ENCODE measurements around the gene LRMDA.

LRMDA gene

GRCh38 chr10:75723319-75723980, 292.0 kb downstream of the LRMDA start:
- no peak for DNase-seq
- peaks cover 3% of the 10 kb centered on the region for H3K27me3 Mint-ChIP-seq (ENCODE audit: low read depth, poor library complexity)
- no peak overlapping the region for H3K27ac Mint-ChIP-seq
- no peaks in the 10 kb centered on the region for H3K9me3 Mint-ChIP-seq
- H3K36me3 Mint-ChIP-seq (ENCODE audit: low read depth) = no peaks in the 10 kb centered on the region
- TF ChIP-seq CTCF (IDR thresholded peaks at IDR 0.05) = no peak
- peaks cover 24% of the 10 kb centered on the region for H3K4me1 Mint-ChIP-seq
- no peak overlapping the region for H3K4me3 Mint-ChIP-seq

GRCh38 chr10:75724047-75724446, 292.6 kb downstream of the LRMDA start:
- no peak for TF ChIP-seq CTCF (IDR thresholded peaks at IDR 0.05)
- no peak overlapping the region for H3K4me3 Mint-ChIP-seq
- H3K4me1 Mint-ChIP-seq = peaks cover 24% of the 10 kb centered on the region
- H3K36me3 Mint-ChIP-seq (ENCODE audit: low read depth) = no peaks in the 10 kb centered on the region
- H3K9me3 Mint-ChIP-seq = no peaks in the 10 kb centered on the region
- H3K27me3 Mint-ChIP-seq (ENCODE audit: low read depth, poor library complexity) = peaks cover 7% of the 10 kb centered on the region
- no peak for DNase-seq
- no peak overlapping the region for H3K27ac Mint-ChIP-seq

- Mint-ChIP-seq H3K9me3 (no peaks in the 10 kb centered on the region), H3K4me1 (peaks cover 33% of the 10 kb centered on the region), H3K36me3 (ENCODE audit: low read depth) (no peaks in the 10 kb centered on the region), H3K27ac (no peak overlapping the region), H3K4me3 (no peak overlapping the region), H3K27me3 (ENCODE audit: low read depth, poor library complexity) (peaks cover 7% of the 10 kb centered on the region)
- no peak for DNase-seq
- no peak for TF ChIP-seq CTCF (IDR thresholded peaks at IDR 0.05)
Observed at GRCh38 chr10:75726522-75727483, 295.4 kb downstream of the LRMDA start.

GRCh38 chr10:75730847-75731246, 299.4 kb downstream of the LRMDA start:
- Mint-ChIP-seq H3K27me3 (ENCODE audit: low read depth, poor library complexity) (peaks cover 10% of the 10 kb centered on the region), H3K36me3 (ENCODE audit: low read depth) (no peaks in the 10 kb centered on the region), H3K4me1 (peaks cover 29% of the 10 kb centered on the region), H3K4me3 (no peak overlapping the region), H3K9me3 (no peaks in the 10 kb centered on the region), H3K27ac (no peak overlapping the region)
- no peak for DNase-seq
- TF ChIP-seq CTCF (IDR thresholded peaks at IDR 0.05) = no peak

- H3K36me3 Mint-ChIP-seq (ENCODE audit: low read depth) = no peaks in the 10 kb centered on the region
- H3K4me3 Mint-ChIP-seq = no peak overlapping the region
- H3K27ac Mint-ChIP-seq = no peak overlapping the region
- peaks cover 9% of the 10 kb centered on the region for H3K27me3 Mint-ChIP-seq (ENCODE audit: low read depth, poor library complexity)
- H3K9me3 Mint-ChIP-seq = no peaks in the 10 kb centered on the region
- DNase-seq = no peak
- TF ChIP-seq CTCF (IDR thresholded peaks at IDR 0.05) = no peak
- H3K4me1 Mint-ChIP-seq = peaks cover 30% of the 10 kb centered on the region
Observed at GRCh38 chr10:75733135-75733890, 301.9 kb downstream of the LRMDA start.

All from nephron progenitor cell (in vitro differentiated cells).